OCI-LY7 (cell line): Measurements from ENCODE around the gene TTYH1. TPM values are rescaled to one million over a fixed set of nuclear protein-coding genes. Genes with fewer than 3 reads are reported as not detected.

ENCODE experiments used
- BruUV-seq: library from RNA; stranded (reverse); fragments of 400-500 nt; replicated peaks from 2 replicates; lab custom pipeline; 2021; lab: Mats Ljungman, UMichigan
- CTCF ChIA-PET: fragments of 300-600 bp; sonication (Branson Sonifier 250); formaldehyde crosslinking; loops from one replicate; lab custom pipeline; 2022; ENCODE audit warnings: antibody characterized with exemption; ENCODE audit not compliant: unreplicated experiment; lab: Charles Lee
- POLR2A ChIA-PET: fragments of 300-600 bp; sonication (Branson Sonifier 250); formaldehyde crosslinking; loops from one replicate; lab custom pipeline; 2022; ENCODE audit warnings: antibody characterized with exemption; lab: Charles Lee
- DNase-seq: peaks from one replicate; pipeline ENCODE4 v3.0.0-alpha.2; 2015; ENCODE audit warnings: low spot score
- H2AFZ ChIP-seq: fragments of 200-600 bp; sonication (generic), shearing (Covaris generic); 2 replicates; pipeline ENCODE4 v1.6.1; 2014; ENCODE audit warnings: mild to moderate bottlenecking, antibody characterized with exemption, low read length, moderate library complexity
- H3K27ac ChIP-seq: fragments of 200-600 bp; sonication (generic); 2 replicates; pipeline ENCODE4 v1.5.1; 2014; ENCODE audit warnings: mixed run types, low read depth, mild to moderate bottlenecking, moderate library complexity, low read length, inconsistent platforms; ENCODE audit not compliant: poor library complexity, severe bottlenecking
- H3K36me3 ChIP-seq: fragments of 200-600 bp; sonication (generic); 2 replicates; pipeline ENCODE4 v1.6.1; 2014; ENCODE audit warnings: mild to moderate bottlenecking, antibody characterized with exemption, low read length, moderate library complexity, mixed read lengths; ENCODE audit not compliant: insufficient read depth
- H3K4me1 ChIP-seq: fragments of 200-600 bp; sonication (generic); 2 replicates; pipeline ENCODE4 v1.5.1; 2014; ENCODE audit warnings: mild to moderate bottlenecking, low read length; ENCODE audit not compliant: insufficient read depth, poor library complexity, severe bottlenecking
- H3K4me2 ChIP-seq: fragments of 200-600 bp; sonication (generic); 2 replicates; pipeline ENCODE4 v1.6.1; 2014; ENCODE audit warnings: mild to moderate bottlenecking, low read length
- H3K4me3 ChIP-seq: fragments of 200-600 bp; sonication (generic); 2 replicates; pipeline ENCODE4 v1.5.1; 2014; ENCODE audit warnings: mild to moderate bottlenecking, low read depth, low read length; ENCODE audit not compliant: poor library complexity, severe bottlenecking
- H3K79me2 ChIP-seq: fragments of 200-600 bp; sonication (generic); 2 replicates; pipeline ENCODE4 v1.6.1; 2016; ENCODE audit warnings: low read depth, mild to moderate bottlenecking, low read length, moderate library complexity, mixed read lengths; ENCODE audit not compliant: insufficient read depth
- H3K9me2 ChIP-seq: fragments of 200-600 bp; sonication (generic); 2 replicates; pipeline ENCODE4 v1.6.1; 2016; ENCODE audit warnings: mild to moderate bottlenecking, low read length, mixed read lengths; ENCODE audit not compliant: insufficient read depth
- H3K9me3 ChIP-seq: fragments of 200-600 bp; sonication (generic); 2 replicates; pipeline ENCODE4 v1.6.1; 2014; ENCODE audit warnings: mild to moderate bottlenecking, mixed run types, low read length, mixed read lengths
- H4K20me1 ChIP-seq: fragments of 200-600 bp; sonication (generic); 2 replicates; pipeline ENCODE4 v1.6.1; 2014; ENCODE audit warnings: mild to moderate bottlenecking, antibody characterized with exemption, low read length, moderate library complexity, mixed read lengths; ENCODE audit not compliant: insufficient read depth
- EZH2phosphoT487 ChIP-seq: fragments of 200-600 bp; sonication (generic); IDR thresholded peaks from 2 replicates; pipeline ENCODE4 v1.6.1; 2018; ENCODE audit warnings: low read depth, borderline replicate concordance, mild to moderate bottlenecking, mixed run types, antibody characterized with exemption, low read length, moderate library complexity, mixed read lengths
- intact Hi-C: fragments of 100-400 bp; cut with micrococcal nuclease; formaldehyde crosslinking; loops from one replicate; pipeline ENCODE4 v1.10.0; 2022; ENCODE audit not compliant: unreplicated experiment
- total RNA-seq, 2 experiments: library from RNA; depleted of rRNA in 1 of 2; stranded (reverse); fragments of >200 nt in 1 of 2; shearing (Covaris generic) in 1 of 2; gene quantifications; 2 replicates each; pipeline ENCODE4 v1.2.3, GENCODE V29; 2014 to 2022
- TF ChIP-seq, protein P1 (sequence below): fragments of 200-600 bp; sonication (generic); conservative IDR thresholded peaks from 2 replicates; pipeline ENCODE4 v1.5.1; 2014; ENCODE audit warnings: mild to moderate bottlenecking, antibody characterized with exemption, low read length, moderate library complexity, mixed read lengths

The TTYH1 gene
- total RNA-seq, 2 experiments from 2014 or later: 0.53 TPM; not detected in 1

DNA sequence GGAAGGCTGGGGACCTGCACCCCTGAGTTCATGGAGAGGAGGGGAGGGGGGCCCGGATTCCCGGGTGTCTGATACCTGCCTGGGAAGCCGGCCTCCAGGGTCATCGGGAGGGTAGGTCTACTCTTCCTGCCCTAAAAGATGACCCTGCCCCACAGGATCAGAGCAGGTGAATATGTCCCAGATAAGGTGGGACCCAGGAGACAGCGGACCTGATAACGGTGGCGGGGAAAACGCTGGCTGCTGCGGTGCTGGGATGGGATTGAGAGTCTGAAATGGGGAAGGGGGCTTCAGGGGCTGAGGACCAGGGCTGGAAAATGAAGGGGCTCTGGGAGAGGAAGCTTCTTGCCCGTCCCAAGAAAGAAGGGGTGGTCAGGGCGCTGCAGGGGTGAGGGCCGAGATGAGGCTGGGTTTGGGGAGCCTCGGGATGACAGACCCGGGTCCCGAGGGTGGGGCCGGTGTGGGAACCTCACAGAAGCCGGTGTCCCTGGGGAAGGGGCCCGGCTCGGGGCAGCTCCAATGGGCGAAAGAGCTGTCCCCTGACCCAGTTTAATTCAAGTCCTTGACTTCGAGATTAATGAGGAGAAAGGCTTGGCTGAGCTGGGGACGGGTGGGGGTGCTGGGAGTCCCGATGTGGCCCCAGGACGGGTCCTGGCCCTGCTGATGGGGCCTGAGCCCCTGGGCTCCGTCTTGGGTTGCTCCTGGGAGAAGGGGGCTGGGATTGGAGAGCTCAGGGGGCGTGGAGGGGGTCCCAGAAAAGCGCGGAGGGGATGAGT, 823 bp downstream of the TTYH1 start:
- intact Hi-C loops: no loop called here
- ChIA-PET CTCF (no interaction called here), POLR2A (no interaction called here)
- Histone ChIP-seq H3K79me2 (no peaks in the 10 kb centered on the region), H3K4me2 (no peak overlapping the region), H3K9me3 (no peaks in the 10 kb centered on the region), H3K27ac (no peak overlapping the region), H3K4me3 (no peak overlapping the region), H4K20me1 (no peaks in the 10 kb centered on the region), H3K4me1 (peaks cover 9% of the 10 kb centered on the region), H3K36me3 (no peaks in the 10 kb centered on the region), H2AFZ (no peak overlapping the region), H3K9me2 (no peaks in the 10 kb centered on the region)
- DNase-seq: no peak
- no TSS peak for BruUV-seq
- TF ChIP-seq, protein P1, sequence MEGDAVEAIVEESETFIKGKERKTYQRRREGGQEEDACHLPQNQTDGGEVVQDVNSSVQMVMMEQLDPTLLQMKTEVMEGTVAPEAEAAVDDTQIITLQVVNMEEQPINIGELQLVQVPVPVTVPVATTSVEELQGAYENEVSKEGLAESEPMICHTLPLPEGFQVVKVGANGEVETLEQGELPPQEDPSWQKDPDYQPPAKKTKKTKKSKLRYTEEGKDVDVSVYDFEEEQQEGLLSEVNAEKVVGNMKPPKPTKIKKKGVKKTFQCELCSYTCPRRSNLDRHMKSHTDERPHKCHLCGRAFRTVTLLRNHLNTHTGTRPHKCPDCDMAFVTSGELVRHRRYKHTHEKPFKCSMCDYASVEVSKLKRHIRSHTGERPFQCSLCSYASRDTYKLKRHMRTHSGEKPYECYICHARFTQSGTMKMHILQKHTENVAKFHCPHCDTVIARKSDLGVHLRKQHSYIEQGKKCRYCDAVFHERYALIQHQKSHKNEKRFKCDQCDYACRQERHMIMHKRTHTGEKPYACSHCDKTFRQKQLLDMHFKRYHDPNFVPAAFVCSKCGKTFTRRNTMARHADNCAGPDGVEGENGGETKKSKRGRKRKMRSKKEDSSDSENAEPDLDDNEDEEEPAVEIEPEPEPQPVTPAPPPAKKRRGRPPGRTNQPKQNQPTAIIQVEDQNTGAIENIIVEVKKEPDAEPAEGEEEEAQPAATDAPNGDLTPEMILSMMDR: no peak
- TF ChIP-seq EZH2phosphoT487: no peak

DNA sequence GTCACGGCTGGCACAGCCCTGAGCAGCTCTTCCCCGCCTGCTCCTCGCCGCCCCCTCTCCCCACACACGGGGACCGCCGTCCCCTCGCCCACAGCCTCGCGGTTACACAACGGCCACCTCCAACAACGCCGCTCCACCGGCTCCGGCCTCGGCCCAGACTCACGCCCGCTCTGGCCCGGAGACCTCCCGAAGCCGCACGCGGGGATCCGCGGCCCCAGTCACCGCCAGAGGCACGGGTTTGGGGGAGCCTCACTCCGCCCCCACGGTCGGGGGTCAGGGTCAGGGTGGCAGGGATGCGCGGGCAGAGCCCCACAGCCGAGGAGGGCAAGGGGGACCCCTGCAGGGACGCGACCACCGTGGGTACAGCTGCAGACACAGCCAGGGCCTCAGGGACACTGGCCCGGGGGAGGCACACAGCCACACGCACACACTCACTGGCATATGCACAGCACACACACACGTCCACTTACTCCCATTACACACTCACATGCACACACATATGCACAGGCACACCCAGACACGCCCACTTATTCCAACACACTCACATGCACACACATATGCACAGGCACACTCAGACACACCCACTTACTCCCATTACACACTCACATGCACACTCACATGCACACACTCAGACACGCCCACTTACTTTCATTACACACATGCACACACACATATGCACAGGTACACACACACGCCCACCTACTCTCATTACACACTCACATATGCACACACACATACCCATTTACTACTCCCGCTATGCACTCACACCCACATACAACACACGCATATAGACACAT, 1.6 kb downstream of the TTYH1 start:
- Histone ChIP-seq H3K36me3 (no peaks in the 10 kb centered on the region), H3K4me2 (no peak overlapping the region), H3K79me2 (no peaks in the 10 kb centered on the region), H3K9me3 (no peaks in the 10 kb centered on the region), H2AFZ (no peak overlapping the region), H3K4me1 (peaks cover 9% of the 10 kb centered on the region), H3K27ac (no peak overlapping the region), H4K20me1 (no peaks in the 10 kb centered on the region), H3K9me2 (no peaks in the 10 kb centered on the region), H3K4me3 (no peak overlapping the region)
- CTCF ChIA-PET: no interaction called here
- no TSS peak for BruUV-seq
- POLR2A ChIA-PET: no interaction called here
- intact Hi-C loops: no loop called here
- TF ChIP-seq EZH2phosphoT487: no peak
- TF ChIP-seq, protein P1: no peak
- DNase-seq: no peak
